GM12878 (cell line): ENCODE measurements around the gene ZCCHC9. TPM values are rescaled to one million over a fixed set of nuclear protein-coding genes. Genes with fewer than 3 reads are reported as not detected.

Experiments
- ATAC-seq: fragments of 200-7000 bp; cut with Tn5 transposase; 3 replicates; pipeline ENCODE4 v1.9.1; 2020; ENCODE audit warnings: mild to moderate bottlenecking, moderate library complexity
- BruUV-seq: library from RNA; stranded (reverse); fragments of 400-500 nt; replicated peaks from 2 replicates; lab custom pipeline; 2021; lab: Mats Ljungman, UMichigan
- CTCF ChIA-PET: fragments of 300-600 bp; sonication (Branson Sonifier 250); formaldehyde crosslinking; extraction: SDS; loops from one replicate; lab custom pipeline; 2021; ENCODE audit warnings: inconsistent platforms; lab: Yijun Ruan, JAX
- POLR2A ChIA-PET: fragments of 350-600 bp; formaldehyde crosslinking; extraction: SDS; loops from one replicate; lab custom pipeline; 2021; ENCODE audit warnings: inconsistent platforms; lab: Charles Lee
- RAD21 ChIA-PET: fragments of 300-600 bp; sonication (Branson Sonifier 250); formaldehyde crosslinking; loops from one replicate; lab custom pipeline; 2023; ENCODE audit warnings: antibody characterized with exemption; ENCODE audit not compliant: unreplicated experiment; lab: Charles Lee
- SMC1A ChIA-PET: fragments of 300-600 bp; sonication (Branson Sonifier 250); formaldehyde crosslinking; loops from one replicate; lab custom pipeline; 2023; ENCODE audit not compliant: unreplicated experiment, uncharacterized antibody; lab: Charles Lee
- DNase-seq: peaks from one replicate; pipeline ENCODE4 v3.0.0-alpha.2; 2011; ENCODE audit warnings: low read depth, low spot score
- FAIRE-seq: peaks from 3 replicates; lab custom pipeline; 2011; peaks lifted over from hg19 to GRCh38; lab: Jason Lieb, UNC
- H2AFZ ChIP-seq: 2 replicates; pipeline ENCODE4 v1.6.0; 2011; ENCODE audit warnings: low read depth, low read length, control low read depth; ENCODE audit not compliant: control insufficient read depth
- H3K27ac ChIP-seq: 2 replicates; pipeline ENCODE4 v1.5.1; 2011; ENCODE audit warnings: control low read depth; ENCODE audit not compliant: control insufficient read depth, insufficient read depth
- H3K27me3 ChIP-seq, 2 experiments: replicated peaks in 1 of 2; 2 replicates each; pipeline versions ENCODE4 v1.6.0 to v1.6.1; 2011; ENCODE audit warnings: low read length in 1 of 2; ENCODE audit not compliant: control insufficient read depth in 2 of 2, insufficient read depth in 2 of 2
- H3K36me3 ChIP-seq, 2 experiments: 2 replicates each; pipeline ENCODE4 v1.5.1; 2011; ENCODE audit warnings: low read length in 1 of 2; ENCODE audit not compliant: control insufficient read depth in 2 of 2, insufficient read depth in 2 of 2
- H3K4me1 ChIP-seq: 2 replicates; pipeline ENCODE4 v1.6.1; 2011; ENCODE audit warnings: mild to moderate bottlenecking, low read length, moderate library complexity, mixed read lengths; ENCODE audit not compliant: control insufficient read depth, insufficient read depth
- H3K4me2 ChIP-seq: 2 replicates; pipeline ENCODE4 v1.6.0; 2011; ENCODE audit warnings: control low read depth; ENCODE audit not compliant: control insufficient read depth, insufficient read depth
- H3K4me3 ChIP-seq: fragments of 200-600 bp; sonication (generic); 2 replicates; pipeline ENCODE4 v1.5.1; 2016
- H3K79me2 ChIP-seq: 2 replicates; pipeline ENCODE4 v1.6.0; 2011; ENCODE audit warnings: low read length; ENCODE audit not compliant: control insufficient read depth, insufficient read depth
- H3K9ac ChIP-seq: 2 replicates; pipeline ENCODE4 v1.8.0; 2011; ENCODE audit warnings: low read length, control low read depth, mixed read lengths; ENCODE audit not compliant: control insufficient read depth, insufficient read depth
- H3K9me3 ChIP-seq: replicated peaks from 3 replicates; pipeline ENCODE4 v1.5.1; 2011; ENCODE audit warnings: mild to moderate bottlenecking, low read length; ENCODE audit not compliant: control insufficient read depth, insufficient read depth
- H4K20me1 ChIP-seq: 2 replicates; pipeline ENCODE4 v1.6.0; 2011; ENCODE audit not compliant: control insufficient read depth, insufficient read depth
- ASH2L ChIP-seq: fragments of 300-600, 200-600 bp; sonication (generic); IDR thresholded peaks from 2 replicates; pipeline ENCODE4 v1.6.1; 2017; ENCODE audit warnings: low read depth, mild to moderate bottlenecking, borderline replicate concordance
- BCL3 ChIP-seq: IDR thresholded peaks from 2 replicates; pipeline ENCODE4 v1.6.1; 2011; ENCODE audit warnings: borderline replicate concordance, low read depth, mild to moderate bottlenecking, moderate library complexity, low read length; ENCODE audit not compliant: insufficient read depth, poor library complexity, severe bottlenecking
- BHLHE40 ChIP-seq, 2 experiments: fragments of 450-650 bp in 1 of 2; IDR thresholded peaks; 2 replicates each; pipeline ENCODE4 v1.6.1; 2011 to 2017; ENCODE audit warnings: low read depth in 2 of 2, borderline replicate concordance in 1 of 2, improper control_type of control experiment in 1 of 2, low read length in 1 of 2, mild to moderate bottlenecking in 1 of 2
- BMI1 ChIP-seq: fragments of 450-650 bp; IDR thresholded peaks from 2 replicates; pipeline ENCODE4 v1.6.1; 2016; ENCODE audit warnings: mild to moderate bottlenecking, moderate library complexity, borderline replicate concordance
- CBX3 ChIP-seq: fragments of 200-600 bp; sonication (generic); IDR thresholded peaks from 2 replicates; pipeline ENCODE4 v1.6.1; 2016; ENCODE audit warnings: low read depth, borderline replicate concordance
- GABPA ChIP-seq: IDR thresholded peaks from 2 replicates; pipeline ENCODE4 v1.6.1; 2014; ENCODE audit warnings: antibody characterized with exemption, low read depth, mild to moderate bottlenecking, inconsistent platforms
- SIN3A ChIP-seq: IDR thresholded peaks from 2 replicates; pipeline ENCODE4 v1.6.1; 2012; ENCODE audit warnings: low read depth, low read length, improper control_type of control experiment
- SP1 ChIP-seq: IDR thresholded peaks from one replicate; pipeline ENCODE4 v1.6.1; 2011; ENCODE audit warnings: low read depth, low read length
- TCF12 ChIP-seq: IDR thresholded peaks from 2 replicates; pipeline ENCODE4 v1.6.1; 2011; ENCODE audit warnings: low read depth, mild to moderate bottlenecking, low read length
- WGBS: methylation state at CpG from one replicate; pipeline ENCODE4 v1.1.6; 2016; ENCODE audit warnings: low lambda C conversion rate; ENCODE audit not compliant: insufficient replicate concordance, insufficient coverage; ENCODE audit errors: missing lambda C conversion rate; 5-methylcytosine and 5-hydroxymethylcytosine counted together
- in situ Hi-C: fragments of 300-500 bp; cut with MboI; formaldehyde crosslinking; loops from 9 replicates; pipeline ENCODE4 v1.14.3; 2018; ENCODE audit warnings: mixed read lengths
- intact Hi-C: fragments of 100-400 bp; cut with micrococcal nuclease; formaldehyde crosslinking; loops from one replicate; pipeline ENCODE4 v1.14.2; 2022; ENCODE audit not compliant: unreplicated experiment
- polyA plus RNA-seq, 11 experiments: library from polyadenylated mRNA; depleted of rRNA in 4 of 11; unstranded in 6 of 11; stranded (reverse) in 5 of 11; fragments of >200 nt; fragmentation: Nextera tagmentation in 4 of 11; fragmentation: Illumina TruSeq in 1 of 11; extraction: Ambion mirVana in 4 of 11; extraction: Trizol in 1 of 11; gene quantifications; 1 replicate in 1 of 11; 2 replicates in 10 of 11; pipeline versions ENCODE4 v1.2.1 to v1.2.3, GENCODE V29; 2011 to 2016; ENCODE audit warnings: inconsistent platforms in 2 of 11, missing spikeins in 2 of 11, low read depth in 1 of 11
- total RNA-seq, 4 experiments: library from RNA; depleted of rRNA in 3 of 4; stranded (reverse); fragments of >200 nt in 3 of 4; fragmentation: Illumina TruSeq in 1 of 4; extraction: Trizol in 1 of 4; gene quantifications; 2 replicates each; pipeline versions ENCODE4 v1.2.1 to v1.2.3, GENCODE V29; 2013 to 2021

The ZCCHC9 gene
- total and polyA plus RNA-seq, 10 of the 15 experiments (the other 5 are each of a cell fraction or from before 2014, with no cell fraction given) = 22.0 to 57.7 (median 34.5) TPM

GRCh38 chr5:81344736-81345135 is 43.3 kb downstream of the ZCCHC9 start:
- ATAC-seq = no peak
- in situ Hi-C loops = no loop called here
- RAD21 ChIA-PET = no interaction called here
- CTCF ChIA-PET = no interaction called here
- no TSS peak for BruUV-seq
- no peaks in the 10 kb centered on the region for H3K9me3 ChIP-seq
- H4K20me1 ChIP-seq = no peaks in the 10 kb centered on the region
- H3K4me1 ChIP-seq = no peaks in the 10 kb centered on the region
- SMC1A ChIA-PET = interaction anchor here (1.6 kb wide), 1 partner anchor 18 kb away, joined by 3 read pairs; no protein-coding TSS in a partner anchor
- TF ChIP-seq ASH2L (no peak), TCF12 (no peak), BCL3 (no peak), SP1 (no peak), GABPA (no peak), SIN3A (no peak), CBX3 (no peak), BMI1 (no peak), BHLHE40 (IDR thresholded peaks at IDR 0.05; ENCODE audit: borderline replicate concordance in 1 of 2, low read depth in 2 of 2, low read length in 1 of 2) (no peak)
- H3K27me3 ChIP-seq = no peaks in the 10 kb centered on the region
- no peak for FAIRE-seq
- no peak overlapping the region for H2AFZ ChIP-seq
- no peak for DNase-seq
- WGBS = 55% methylated on average over 13 of the region's 13 CpGs
- POLR2A ChIA-PET = no interaction called here
- no peak overlapping the region for H3K27ac ChIP-seq
- H3K79me2 ChIP-seq = no peaks in the 10 kb centered on the region
- H3K36me3 ChIP-seq = no peaks in the 10 kb centered on the region
- H3K4me3 ChIP-seq = no peak overlapping the region
- intact Hi-C loops = no loop called here
- no peak overlapping the region for H3K9ac ChIP-seq
- no peak overlapping the region for H3K4me2 ChIP-seq
